ENCODE data around the gene CCDC170. TPM values are rescaled to one million over a fixed set of nuclear protein-coding genes. Genes with fewer than 3 reads are reported as not detected.

The CCDC170 gene
- total RNA-seq, 1 donor from 2014 or later: not detected

DNA sequence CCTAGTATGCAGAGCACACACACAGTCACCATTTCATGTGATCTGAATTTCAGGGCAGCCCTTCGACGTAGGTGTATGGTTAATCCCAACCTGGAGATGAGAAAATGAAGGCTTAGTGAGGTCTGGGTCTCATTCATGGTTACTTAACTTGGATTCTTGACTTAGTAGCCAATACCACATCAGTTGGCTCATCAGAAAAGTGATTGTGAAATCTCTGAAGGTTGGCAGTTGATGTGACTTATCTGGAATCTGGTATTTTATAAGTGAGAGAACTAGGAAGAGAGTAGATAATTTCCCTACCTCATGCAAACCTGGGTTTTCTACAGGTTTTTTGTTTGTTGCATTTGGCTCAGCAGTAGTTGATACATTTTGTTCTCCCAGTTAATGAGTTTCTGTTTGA lies 123.7 kb downstream of the CCDC170 start:
- Mint-ChIP-seq H3K9me3 (no peaks in the 10 kb centered on the region), H3K36me3 (ENCODE audit: low read depth) (no peaks in the 10 kb centered on the region), H3K4me1 (ENCODE audit: low read depth) (no peaks in the 10 kb centered on the region), H3K27ac (no peak overlapping the region), H3K4me3 (no peak overlapping the region), H3K27me3 (ENCODE audit: insufficient read depth) (peaks cover 5% of the 10 kb centered on the region)
- DNase-seq (ENCODE audit: low spot score): no peak
- intact Hi-C loops (cut with micrococcal nuclease): no loop called here

DNA sequence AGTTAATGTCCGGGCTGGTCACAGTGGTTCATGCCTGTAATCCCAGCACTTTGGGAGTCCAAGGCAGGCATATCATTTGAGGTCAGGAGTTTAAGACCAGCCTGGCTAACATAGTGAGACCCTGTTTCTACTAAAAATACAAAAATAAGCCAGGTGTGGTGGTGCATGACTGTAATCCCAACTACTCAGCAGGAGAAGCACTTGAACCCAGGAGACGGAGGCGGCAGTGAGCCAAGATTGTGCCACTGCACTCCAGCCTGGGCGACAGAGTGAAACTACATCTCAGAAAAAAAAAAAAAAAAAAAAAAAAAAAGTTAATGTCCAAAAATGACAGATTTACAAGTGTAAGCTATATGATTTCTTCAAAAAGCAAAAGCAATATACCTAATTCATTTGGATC lies 124.9 kb downstream of the CCDC170 start:
- no peaks in the 10 kb centered on the region for H3K36me3 Mint-ChIP-seq (ENCODE audit: low read depth)
- no peaks in the 10 kb centered on the region for H3K4me1 Mint-ChIP-seq (ENCODE audit: low read depth)
- no peaks in the 10 kb centered on the region for H3K9me3 Mint-ChIP-seq
- DNase-seq (ENCODE audit: low spot score): no peak
- H3K27me3 Mint-ChIP-seq (ENCODE audit: insufficient read depth): peaks cover 2% of the 10 kb centered on the region
- intact Hi-C loops (cut with micrococcal nuclease): no loop called here
- no peak overlapping the region for H3K27ac Mint-ChIP-seq
- H3K4me3 Mint-ChIP-seq: no peak overlapping the region

DNA sequence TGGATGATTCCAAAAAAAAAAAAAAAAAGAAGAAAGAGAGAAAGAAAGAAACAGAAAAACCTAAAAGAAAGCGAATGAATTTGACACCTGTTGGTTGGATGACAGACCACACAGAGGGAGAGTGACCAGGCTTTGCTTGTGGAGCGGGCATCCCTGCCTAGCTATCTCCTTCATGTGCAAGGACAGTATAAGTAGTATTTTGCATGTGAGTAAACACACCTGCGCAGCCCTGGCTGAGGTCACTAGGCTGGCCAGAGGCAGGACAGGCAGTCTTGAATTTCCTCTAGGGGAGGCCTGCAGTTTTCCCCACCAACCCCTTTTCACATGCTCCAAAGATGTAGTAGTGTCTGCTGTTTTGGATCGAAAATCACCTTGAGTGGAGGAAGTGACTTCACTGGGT lies 126.4 kb downstream of the CCDC170 start:
- Mint-ChIP-seq H3K27ac (no peak overlapping the region), H3K4me3 (no peak overlapping the region), H3K36me3 (ENCODE audit: low read depth) (no peaks in the 10 kb centered on the region), H3K9me3 (no peaks in the 10 kb centered on the region), H3K27me3 (ENCODE audit: insufficient read depth) (no peaks in the 10 kb centered on the region), H3K4me1 (ENCODE audit: low read depth) (no peaks in the 10 kb centered on the region)
- no peak for DNase-seq (ENCODE audit: low spot score)
- intact Hi-C loops (cut with micrococcal nuclease): no loop called here

DNA sequence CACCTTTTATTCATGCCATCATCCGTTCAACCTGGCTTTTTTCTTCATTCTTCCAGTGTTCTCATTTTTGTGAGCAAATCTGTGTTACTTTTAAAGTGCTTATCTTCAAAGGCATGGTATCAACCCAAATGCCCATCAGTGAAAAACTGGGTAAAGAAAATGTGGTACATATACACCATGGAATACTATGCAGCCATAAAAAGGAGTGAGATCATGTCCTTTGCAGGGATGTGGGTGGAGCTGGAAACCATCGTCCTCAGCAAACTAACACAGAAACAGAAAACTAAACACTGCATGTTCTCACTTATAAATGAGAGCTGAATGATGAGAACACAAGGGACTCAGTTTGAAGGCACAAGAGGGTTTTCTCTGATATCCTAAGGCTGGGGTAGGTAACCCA lies 130.3 kb downstream of the CCDC170 start:
- H3K4me3 Mint-ChIP-seq: no peak overlapping the region
- H3K27me3 Mint-ChIP-seq (ENCODE audit: insufficient read depth): peaks cover 2% of the 10 kb centered on the region
- H3K36me3 Mint-ChIP-seq (ENCODE audit: low read depth): no peaks in the 10 kb centered on the region
- H3K9me3 Mint-ChIP-seq: no peaks in the 10 kb centered on the region
- peaks cover 11% of the 10 kb centered on the region for H3K4me1 Mint-ChIP-seq (ENCODE audit: low read depth)
- intact Hi-C loops (cut with micrococcal nuclease): no loop called here
- DNase-seq (ENCODE audit: low spot score): no peak
- no peak overlapping the region for H3K27ac Mint-ChIP-seq

DNA sequence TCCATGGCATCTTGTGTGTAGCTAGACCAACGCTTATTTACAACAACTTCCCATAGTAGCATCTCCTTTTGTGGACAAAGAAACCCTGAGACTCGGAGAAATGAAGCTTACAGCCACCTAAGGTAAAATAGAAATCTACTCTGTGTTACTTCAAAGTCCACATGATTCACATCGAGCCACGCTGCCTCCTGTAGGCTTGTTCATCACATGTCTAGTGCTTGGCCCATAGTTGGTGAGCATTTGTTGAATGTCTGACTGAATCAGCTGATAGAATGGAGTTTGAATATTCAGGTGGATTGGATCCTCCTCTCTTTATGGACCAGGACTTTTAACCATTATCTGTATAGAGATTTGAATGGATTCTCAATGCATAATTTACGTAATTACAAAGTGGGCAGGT lies 130.7 kb downstream of the CCDC170 start:
- no peak overlapping the region for H3K4me3 Mint-ChIP-seq
- DNase-seq (ENCODE audit: low spot score): no peak
- no peaks in the 10 kb centered on the region for H3K36me3 Mint-ChIP-seq (ENCODE audit: low read depth)
- H3K9me3 Mint-ChIP-seq: no peaks in the 10 kb centered on the region
- H3K4me1 Mint-ChIP-seq (ENCODE audit: low read depth): peaks cover 11% of the 10 kb centered on the region
- no peak overlapping the region for H3K27ac Mint-ChIP-seq
- H3K27me3 Mint-ChIP-seq (ENCODE audit: insufficient read depth): peaks cover 2% of the 10 kb centered on the region
- intact Hi-C loops (cut with micrococcal nuclease): no loop called here

DNA sequence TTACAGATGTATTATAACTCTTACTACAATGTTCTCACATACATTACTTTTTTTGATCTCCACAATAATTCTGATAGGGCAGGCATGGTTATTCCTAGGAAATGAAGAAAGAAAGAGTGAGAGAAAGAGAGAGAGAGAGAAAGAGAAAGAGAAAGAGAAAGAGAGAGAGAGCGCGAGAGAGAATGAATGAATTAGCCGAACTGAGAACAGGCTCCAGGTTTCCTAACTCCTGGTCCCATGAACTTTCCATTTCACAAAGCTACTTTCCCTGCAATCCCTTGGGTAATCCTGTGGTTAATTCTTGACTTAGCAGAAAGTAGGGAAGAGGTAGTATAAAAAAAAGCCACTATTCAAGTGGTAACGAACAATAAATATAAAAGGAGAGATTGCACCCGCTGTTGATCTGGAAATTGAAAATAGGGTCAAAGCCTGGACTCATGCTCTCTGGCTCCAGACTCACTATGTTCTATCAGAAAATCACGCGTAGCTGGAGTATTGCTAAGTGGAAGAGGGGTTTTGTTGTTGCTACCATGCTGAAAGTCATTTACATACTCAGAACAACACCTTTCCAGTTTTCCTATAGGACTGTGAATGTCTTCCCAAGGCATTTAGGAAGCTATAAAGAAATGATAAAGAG lies 131.2 kb downstream of the CCDC170 start:
- DNase-seq (ENCODE audit: low spot score): no peak
- intact Hi-C loops (cut with micrococcal nuclease): no loop called here
- H3K36me3 Mint-ChIP-seq (ENCODE audit: low read depth): no peaks in the 10 kb centered on the region
- H3K4me3 Mint-ChIP-seq: no peak overlapping the region
- H3K27ac Mint-ChIP-seq: no peak overlapping the region
- peaks cover 11% of the 10 kb centered on the region for H3K4me1 Mint-ChIP-seq (ENCODE audit: low read depth)
- no peaks in the 10 kb centered on the region for H3K9me3 Mint-ChIP-seq
- H3K27me3 Mint-ChIP-seq (ENCODE audit: insufficient read depth): peaks cover 2% of the 10 kb centered on the region

- DNase-seq (ENCODE audit: low spot score): no peak
- Mint-ChIP-seq H3K9me3 (no peaks in the 10 kb centered on the region), H3K27ac (no peak overlapping the region), H3K27me3 (ENCODE audit: insufficient read depth) (peaks cover 2% of the 10 kb centered on the region), H3K36me3 (ENCODE audit: low read depth) (no peaks in the 10 kb centered on the region), H3K4me3 (no peak overlapping the region), H3K4me1 (ENCODE audit: low read depth) (peaks cover 11% of the 10 kb centered on the region)
- intact Hi-C loops (cut with micrococcal nuclease): no loop called here
Measured at GRCh38 chr6:151627689-151628444, 134.1 kb downstream of the CCDC170 start.

- H3K4me1 Mint-ChIP-seq (ENCODE audit: low read depth): peaks cover 11% of the 10 kb centered on the region
- DNase-seq (ENCODE audit: low spot score): no peak
- peaks cover 2% of the 10 kb centered on the region for H3K27me3 Mint-ChIP-seq (ENCODE audit: insufficient read depth)
- no peak overlapping the region for H3K27ac Mint-ChIP-seq
- intact Hi-C loops (cut with micrococcal nuclease): no loop called here
- no peak overlapping the region for H3K4me3 Mint-ChIP-seq
- no peaks in the 10 kb centered on the region for H3K36me3 Mint-ChIP-seq (ENCODE audit: low read depth)
- no peaks in the 10 kb centered on the region for H3K9me3 Mint-ChIP-seq
Measured at GRCh38 chr6:151629791-151630190, 136.0 kb downstream of the CCDC170 start.

DNA sequence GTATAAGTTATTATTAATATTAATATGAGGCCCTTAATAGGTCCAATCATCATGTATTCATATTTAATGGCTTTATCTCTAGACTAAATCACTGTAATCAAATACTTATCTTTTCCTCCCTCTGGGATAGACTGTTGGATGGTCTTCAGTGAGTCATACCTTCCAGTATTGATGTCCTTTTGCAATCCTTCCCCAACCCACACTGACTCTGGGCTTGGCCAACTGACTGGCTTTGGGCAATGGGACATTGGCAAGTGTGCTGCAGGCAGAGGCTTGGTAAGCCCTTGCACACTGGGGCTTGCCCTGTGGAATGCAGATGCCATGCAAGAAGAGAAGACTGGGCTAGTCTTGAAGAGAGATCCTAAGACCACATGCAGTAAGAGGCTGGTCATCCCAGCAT lies 136.6 kb downstream of the CCDC170 start:
- Mint-ChIP-seq H3K36me3 (ENCODE audit: low read depth) (no peaks in the 10 kb centered on the region), H3K27me3 (ENCODE audit: insufficient read depth) (peaks cover 2% of the 10 kb centered on the region), H3K4me1 (ENCODE audit: low read depth) (peaks cover 11% of the 10 kb centered on the region), H3K9me3 (no peaks in the 10 kb centered on the region), H3K27ac (no peak overlapping the region), H3K4me3 (no peak overlapping the region)
- intact Hi-C loops (cut with micrococcal nuclease): no loop called here
- no peak for DNase-seq (ENCODE audit: low spot score)

- Mint-ChIP-seq H3K9me3 (no peaks in the 10 kb centered on the region), H3K27me3 (ENCODE audit: insufficient read depth) (peaks cover 2% of the 10 kb centered on the region), H3K4me1 (ENCODE audit: low read depth) (peaks cover 11% of the 10 kb centered on the region), H3K36me3 (ENCODE audit: low read depth) (no peaks in the 10 kb centered on the region), H3K4me3 (no peak overlapping the region), H3K27ac (no peak overlapping the region)
- intact Hi-C loops (cut with micrococcal nuclease): no loop called here
- no peak for DNase-seq (ENCODE audit: low spot score)
Measured at GRCh38 chr6:151630991-151631655, 137.3 kb downstream of the CCDC170 start.

DNA sequence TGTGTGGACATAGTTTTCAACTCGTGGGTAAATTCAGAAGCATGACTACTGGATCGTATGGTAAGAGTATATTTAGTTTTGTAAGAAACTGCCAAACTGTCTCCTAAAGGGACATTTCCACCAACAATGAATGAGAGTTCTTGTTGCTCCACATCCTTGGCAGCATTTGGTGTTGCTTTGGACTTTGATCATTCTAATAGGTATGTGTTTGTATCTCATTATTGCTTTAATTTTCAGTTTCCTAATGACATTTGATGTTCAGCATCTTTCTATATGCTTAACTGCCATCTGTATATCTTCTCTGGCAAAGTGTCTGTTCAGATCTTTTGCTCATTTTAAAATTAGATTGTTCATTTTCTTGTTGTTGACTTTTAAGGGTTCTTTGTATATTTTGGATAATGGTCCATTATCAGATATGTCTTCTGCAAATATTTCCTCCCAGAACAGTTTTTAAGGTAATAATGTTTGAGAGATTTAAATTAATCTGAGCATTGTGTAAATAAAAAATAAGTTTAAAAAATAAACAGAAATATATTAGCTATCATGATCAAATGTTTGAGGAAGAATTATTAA lies 138.7 kb downstream of the CCDC170 start:
- Mint-ChIP-seq H3K4me1 (ENCODE audit: low read depth) (peaks cover 11% of the 10 kb centered on the region), H3K36me3 (ENCODE audit: low read depth) (no peaks in the 10 kb centered on the region), H3K4me3 (no peak overlapping the region), H3K27me3 (ENCODE audit: insufficient read depth) (no peaks in the 10 kb centered on the region), H3K9me3 (no peaks in the 10 kb centered on the region), H3K27ac (no peak overlapping the region)
- intact Hi-C loops (cut with micrococcal nuclease): no loop called here
- no peak for DNase-seq (ENCODE audit: low spot score)

DNA sequence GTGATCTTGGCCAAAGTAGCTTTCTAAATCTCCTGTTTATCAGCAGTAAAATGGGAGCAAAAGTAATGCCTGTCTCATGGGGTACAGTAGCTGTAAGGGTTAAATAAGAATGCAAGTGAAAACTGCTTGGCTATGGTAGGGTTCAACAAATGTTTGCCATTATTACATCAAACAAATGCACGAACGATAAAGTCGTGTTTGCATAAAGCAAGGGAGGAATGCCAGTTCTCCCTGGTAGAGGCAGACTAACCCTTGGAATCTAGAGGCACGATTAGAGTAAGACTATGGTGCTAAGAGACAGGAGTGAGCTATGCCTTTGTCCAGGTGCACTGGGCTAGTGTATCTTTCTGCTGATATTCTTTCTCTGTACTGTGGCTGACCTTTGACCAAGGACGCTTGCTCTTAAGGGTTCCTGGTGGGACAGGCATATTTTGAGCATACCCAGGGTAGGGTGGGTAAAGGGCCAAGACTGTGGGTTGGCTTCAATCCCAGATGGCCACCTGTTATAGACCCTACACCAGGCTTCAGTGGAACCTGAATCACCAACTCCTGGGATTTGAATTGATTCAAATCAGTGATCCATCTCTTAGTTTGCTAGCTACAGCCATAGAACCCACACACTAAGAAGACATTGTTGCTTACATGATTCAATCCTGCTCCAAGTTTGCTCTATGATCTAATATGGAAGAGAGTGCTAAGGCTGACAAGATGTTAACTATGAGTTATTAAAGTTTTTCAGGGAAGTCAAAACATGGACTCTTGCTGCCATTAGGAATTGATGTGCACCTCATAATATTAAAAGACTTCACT lies 139.9 kb downstream of the CCDC170 start:
- Mint-ChIP-seq H3K4me3 (no peak overlapping the region), H3K4me1 (ENCODE audit: low read depth) (peaks cover under 1% of the 10 kb centered on the region), H3K27ac (no peak overlapping the region), H3K36me3 (ENCODE audit: low read depth) (no peaks in the 10 kb centered on the region), H3K27me3 (ENCODE audit: insufficient read depth) (no peaks in the 10 kb centered on the region), H3K9me3 (peaks cover 6% of the 10 kb centered on the region)
- DNase-seq (ENCODE audit: low spot score): no peak
- intact Hi-C loops (cut with micrococcal nuclease): no loop called here
